Measurements from ENCODE around the gene FZD2.
"Not testable (repeated sequence)": the region's sequence is repeated elsewhere in the genome, so short reads cannot be mapped to it uniquely, and the experiment has no call there.

FZD2 gene

DNA sequence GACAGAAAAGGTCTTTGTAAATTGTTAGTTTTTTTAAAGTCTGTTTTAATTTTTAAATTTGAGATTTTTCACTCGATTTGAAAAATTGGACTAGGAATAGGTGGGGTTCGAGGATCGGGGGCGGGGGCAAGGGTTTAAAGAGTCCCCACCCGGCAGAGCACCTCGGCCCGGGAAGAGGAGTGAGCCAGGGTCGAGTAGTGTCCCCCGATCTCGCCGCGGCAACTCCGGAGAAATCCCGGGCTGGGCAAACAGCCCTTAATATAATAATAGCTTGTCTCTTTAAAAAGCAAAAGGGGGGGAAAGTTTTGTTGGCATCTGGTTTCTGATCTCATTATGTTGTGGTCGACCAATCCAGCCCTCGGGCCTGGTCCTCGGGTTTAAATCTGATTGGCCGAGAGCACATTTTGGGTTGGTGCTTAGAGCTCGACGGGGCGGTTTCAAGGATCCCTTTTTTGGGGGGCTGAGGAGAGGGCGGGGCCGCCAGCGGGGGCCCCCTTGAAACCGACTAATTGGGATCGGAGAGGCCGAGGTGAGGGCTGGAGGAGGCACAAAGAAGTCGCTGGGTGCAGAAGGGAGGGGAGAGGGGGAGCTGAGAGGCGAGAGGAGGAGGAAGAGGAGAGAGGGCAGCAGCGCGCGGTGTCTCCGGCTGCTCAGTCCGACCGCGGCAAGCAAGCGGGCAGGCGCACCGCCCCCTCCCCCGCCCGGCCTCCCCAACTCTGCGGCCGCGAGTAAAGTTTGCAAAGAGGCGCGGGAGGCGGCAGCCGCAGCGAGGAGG lies at the start of gene FZD2:
FZD2 (plus strand) TSS at position 653 of the 775 bp plus-strand sequence. CDS start 205 bp downstream, outside the sequence.
- peak; percentile 95 for DNase-seq (ENCODE audit: low spot score)

- DNase-seq (ENCODE audit: low spot score): peak; percentile 47
Observed at GRCh38 chr17:44511241-44512134, 45.8 kb upstream of the FZD2 start.

GRCh38 chr17:44518032-44518431 lies 39.3 kb upstream of the FZD2 start:
- no peak for DNase-seq (ENCODE audit: low spot score)

GRCh38 chr17:44522883-44523671 lies 34.2 kb upstream of the FZD2 start:
- no peak for DNase-seq (ENCODE audit: low spot score)

DNA sequence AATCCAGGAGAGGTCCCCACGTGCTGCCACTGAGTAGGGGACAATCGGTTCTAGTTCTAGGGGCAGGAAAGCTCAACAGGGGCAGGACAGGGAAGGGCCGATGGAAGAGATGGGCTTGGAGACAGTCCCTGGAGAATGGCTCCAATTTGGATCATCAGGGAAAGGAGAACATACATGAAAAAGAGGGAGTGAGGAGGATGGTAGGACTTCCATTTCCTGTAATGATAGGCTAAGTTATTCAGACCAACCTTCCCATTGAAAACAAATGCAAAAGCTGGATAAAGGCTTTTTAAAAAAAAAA lies 33.7 kb upstream of the FZD2 start:
- DNase-seq (ENCODE audit: low spot score): no peak

DNA sequence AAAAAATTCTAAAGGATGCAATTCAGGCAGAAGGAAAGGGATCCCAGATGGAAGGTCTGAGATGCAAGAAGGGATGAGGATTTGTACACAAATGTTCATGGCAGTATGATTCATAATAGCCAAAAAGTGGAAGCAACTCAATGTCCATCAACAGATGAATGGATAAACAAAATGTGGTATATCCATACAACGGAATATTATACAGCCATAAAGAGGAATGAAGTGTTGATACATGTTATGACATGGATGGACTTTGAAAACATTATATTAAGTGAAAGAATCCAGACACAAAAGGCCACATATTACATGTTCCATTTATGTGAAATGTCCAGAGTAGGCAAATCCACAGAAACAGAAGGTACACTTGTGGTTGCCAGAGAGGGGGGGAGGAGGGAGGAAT lies 30.2 kb upstream of the FZD2 start:
- DNase-seq (ENCODE audit: low spot score): no peak

GRCh38 chr17:44527954-44528353 lies 29.3 kb upstream of the FZD2 start:
- no peak for DNase-seq (ENCODE audit: low spot score)

- no peak for DNase-seq (ENCODE audit: low spot score)
Observed at GRCh38 chr17:44529864-44530263, 27.4 kb upstream of the FZD2 start.

DNA sequence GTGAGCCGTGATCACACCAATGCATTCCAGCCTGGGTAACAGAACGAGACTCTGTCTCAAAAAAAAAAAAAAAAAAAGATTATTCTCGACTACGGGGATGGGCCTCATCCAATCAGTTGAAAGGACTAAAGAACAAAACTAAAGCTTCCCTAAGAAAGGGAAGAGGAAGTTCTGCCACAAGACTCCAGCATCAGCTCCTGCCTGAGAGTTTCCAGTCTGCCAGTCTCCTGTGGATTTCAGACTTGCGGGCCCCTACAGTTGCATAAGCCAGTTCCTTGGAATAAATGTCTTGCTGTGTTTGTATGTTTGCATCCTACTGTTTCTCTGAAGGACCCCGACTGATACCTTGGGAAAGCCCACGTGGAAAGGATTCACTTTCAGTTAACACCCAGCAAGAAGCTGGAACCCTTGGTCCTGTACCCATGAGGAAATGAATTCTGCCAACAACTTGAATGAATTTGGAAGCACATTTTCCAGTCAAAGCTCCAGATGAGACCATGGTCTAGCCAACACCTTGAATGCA lies 26.3 kb upstream of the FZD2 start:
- no peak for DNase-seq (ENCODE audit: low spot score)

DNA sequence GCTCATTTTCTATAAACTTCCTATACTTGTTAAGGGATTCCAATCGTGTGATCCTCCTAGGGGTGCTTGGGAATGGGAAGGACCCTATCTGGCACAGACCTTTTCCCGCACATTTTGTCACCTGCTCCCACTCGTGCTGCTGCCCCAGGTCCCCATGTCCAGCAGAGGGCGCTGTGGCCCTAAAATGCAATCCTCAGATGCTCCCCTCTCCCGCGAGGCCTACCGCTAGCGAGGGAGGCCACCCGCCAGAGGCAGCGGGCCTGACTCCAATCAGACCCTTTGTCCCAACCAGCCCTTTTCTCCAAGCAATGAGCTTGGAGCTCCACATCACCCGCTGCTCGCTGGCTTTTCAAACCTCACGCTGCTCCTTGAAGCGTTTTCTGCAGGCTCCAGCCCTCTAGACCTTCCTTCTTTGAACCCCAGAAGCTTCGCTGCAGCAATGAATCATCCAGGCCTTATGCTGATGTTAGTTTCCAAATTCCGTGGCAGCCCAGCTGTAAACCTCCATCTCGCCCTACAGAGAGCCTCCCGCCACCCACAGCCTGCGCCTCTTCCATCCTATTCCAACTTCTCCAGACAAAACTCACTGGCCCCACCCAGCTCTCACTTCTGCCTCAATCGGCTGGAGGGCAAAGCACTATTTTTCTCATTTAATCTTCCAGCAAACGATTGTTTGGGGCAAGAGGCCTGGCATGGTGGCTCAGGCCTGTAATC lies 23.6 kb upstream of the FZD2 start:
- peak; percentile 76 for DNase-seq (ENCODE audit: low spot score)

GRCh38 chr17:44536090-44536953 lies 21.0 kb upstream of the FZD2 start:
- no peak for DNase-seq (ENCODE audit: low spot score)

DNA sequence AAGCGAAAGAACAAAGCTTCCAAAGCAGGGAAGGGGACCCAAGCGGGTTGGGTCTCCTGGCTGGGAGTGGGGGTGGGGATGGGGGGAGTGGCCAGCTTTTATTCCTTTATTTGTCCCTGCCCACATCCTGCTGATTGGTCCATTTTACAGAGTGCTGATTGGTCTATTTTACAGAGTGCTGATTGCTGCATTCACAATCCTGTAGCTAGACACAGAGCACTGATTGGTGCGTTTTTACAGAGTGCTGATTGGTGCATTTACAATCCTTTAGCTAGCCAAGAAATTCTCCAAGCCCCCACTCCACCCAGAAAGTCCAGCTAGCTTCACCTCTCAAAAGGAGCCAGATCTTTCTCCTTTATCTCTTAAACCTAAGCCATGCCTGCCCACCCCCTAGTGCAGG lies 19.4 kb upstream of the FZD2 start:
- DNase-seq (ENCODE audit: low spot score): not testable (repeated sequence)

- no peak for DNase-seq (ENCODE audit: low spot score)
Observed at GRCh38 chr17:44539673-44540072, 17.6 kb upstream of the FZD2 start.

DNA sequence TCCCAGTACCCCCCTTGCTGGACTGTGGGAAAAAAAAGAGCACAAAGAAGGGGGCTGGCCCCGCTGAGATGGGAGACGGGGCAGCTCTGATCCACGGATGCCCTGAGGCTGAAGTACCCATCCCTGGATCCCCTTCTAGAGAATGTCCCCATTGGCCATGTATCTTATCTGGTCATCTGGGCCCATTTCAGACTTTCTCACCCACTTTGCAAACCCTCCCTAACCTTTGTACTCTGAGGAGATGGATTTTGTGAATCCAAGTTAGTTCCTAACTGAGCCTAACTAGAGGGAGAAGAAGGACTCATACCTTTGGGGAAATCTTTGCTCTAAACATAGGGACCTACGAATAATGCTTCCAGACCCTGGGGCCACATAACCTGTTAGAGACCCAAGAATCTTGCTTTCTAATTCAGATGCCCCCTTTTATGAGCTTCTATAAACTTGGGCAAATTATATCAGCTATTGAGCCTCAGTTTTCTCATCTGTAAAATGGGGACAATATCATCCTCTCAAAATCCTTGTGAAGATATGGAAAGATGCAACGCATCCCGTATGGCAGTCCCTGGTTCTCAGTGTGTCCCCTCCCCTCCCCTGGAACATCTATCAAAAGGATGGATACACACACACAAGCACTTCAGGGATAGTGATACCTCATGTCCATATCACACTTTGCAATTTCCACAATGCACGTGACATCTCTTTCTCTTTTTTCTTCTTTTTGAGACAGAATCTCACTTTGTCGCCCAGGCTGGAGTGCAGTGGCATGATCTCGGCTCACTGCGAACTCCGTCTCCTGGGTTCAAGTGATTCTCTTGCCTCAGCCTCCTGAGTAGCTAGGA lies 16.8 kb upstream of the FZD2 start:
- no peak for DNase-seq (ENCODE audit: low spot score)

DNA sequence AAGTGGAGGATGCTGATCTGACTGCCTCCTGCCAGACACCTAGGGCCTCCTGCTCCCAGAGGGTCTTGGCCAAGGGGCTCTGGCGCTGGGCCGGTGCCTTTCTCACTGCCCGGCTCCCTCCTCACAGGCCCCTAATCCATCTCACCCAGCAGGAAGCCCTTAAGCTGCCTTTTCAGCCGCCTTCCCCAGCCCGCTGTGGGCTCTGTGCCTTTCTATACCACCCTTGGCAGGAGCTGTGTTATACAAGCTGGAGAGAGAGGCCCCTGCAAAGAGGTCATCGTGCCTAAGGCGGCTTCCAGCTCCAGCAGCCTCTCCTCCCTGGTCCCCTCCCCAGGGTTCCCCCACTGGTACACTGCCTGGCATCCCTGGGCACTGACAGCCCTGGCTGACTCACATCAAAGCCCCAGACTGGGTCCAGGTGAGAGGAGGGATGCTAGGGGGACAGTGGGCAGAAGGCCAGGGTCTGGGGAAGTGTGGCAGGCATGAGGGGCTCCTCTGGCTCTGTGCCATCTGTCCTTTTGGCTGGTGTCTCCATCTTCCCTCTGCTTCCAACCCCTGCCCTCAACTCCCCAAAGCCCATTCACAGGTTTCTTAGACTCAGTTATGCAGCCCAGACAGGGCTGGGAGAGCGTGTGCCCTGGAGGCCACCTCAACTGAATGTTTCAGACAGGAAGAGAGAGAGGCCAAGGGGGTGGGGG lies 15.3 kb upstream of the FZD2 start:
- DNase-seq (ENCODE audit: low spot score): no peak

DNA sequence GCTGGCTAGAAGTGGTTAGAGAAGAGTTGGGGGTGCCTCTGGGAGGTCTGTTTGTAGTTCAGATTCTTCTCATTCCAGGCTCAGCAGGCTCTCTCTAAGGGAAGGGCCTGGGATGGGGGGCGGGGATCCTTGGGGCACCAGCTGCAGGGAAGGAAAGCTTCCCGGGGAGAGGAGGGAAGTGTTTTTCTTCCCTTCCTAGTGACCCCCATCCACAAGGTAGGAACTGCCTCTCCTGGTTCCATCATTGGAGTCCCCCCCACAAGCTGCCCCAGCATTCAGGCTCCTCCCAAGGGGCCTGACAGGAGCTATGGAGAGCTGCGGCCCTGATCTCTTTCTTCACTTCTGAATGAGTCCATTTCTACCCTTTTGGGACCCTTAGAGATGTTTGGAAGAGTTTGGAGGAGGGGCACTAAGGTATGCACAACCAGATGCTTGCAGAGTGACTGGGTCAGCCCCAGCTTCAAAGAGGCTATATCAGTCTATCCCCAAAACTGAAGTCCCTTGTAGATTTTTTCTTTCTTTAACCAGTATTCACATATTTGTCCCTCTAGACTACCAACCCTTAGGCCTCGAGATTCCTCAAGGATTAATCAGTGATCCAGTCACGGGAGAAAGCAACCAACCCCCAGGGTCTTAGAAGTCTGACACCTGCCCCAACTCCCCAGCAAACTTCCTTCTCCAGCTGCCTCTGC lies 13.9 kb upstream of the FZD2 start:
- DNase-seq (ENCODE audit: low spot score): peak; percentile 68

DNA sequence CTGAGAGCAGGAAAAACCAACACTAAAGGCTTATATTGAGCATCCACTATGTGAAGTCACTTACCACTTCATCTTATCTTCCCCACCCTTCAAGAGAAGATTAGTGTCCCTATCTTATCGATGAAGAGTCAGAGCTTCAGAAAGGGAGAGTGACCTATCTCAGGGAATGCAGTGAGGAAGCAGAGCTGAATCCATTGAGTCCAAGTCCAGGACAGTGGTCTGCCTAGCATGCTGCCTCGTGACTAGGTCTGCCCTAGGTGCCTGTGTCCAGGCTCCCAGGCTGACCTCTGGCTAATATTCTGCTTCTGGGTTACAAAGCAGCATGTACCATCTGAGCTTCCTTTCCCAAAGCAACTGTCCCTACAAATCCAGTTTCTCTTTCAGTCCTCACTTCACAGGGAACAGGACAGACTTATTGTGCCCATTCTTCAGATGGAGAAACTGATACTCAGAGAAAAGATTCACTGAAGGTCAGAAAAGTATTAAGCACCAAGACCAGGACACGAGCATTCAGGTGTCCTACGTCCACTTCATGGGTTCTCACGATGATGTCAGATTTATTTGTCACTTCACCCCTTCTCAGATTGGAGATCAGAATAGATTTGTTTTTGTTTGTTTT lies 13.3 kb upstream of the FZD2 start:
- DNase-seq (ENCODE audit: low spot score): no peak

Data from SW480 (cell line).